ENCODE data around the gene PCCA. TPM values are rescaled to one million over a fixed set of nuclear protein-coding genes. Genes with fewer than 3 reads are reported as not detected.
"Not testable (repeated sequence)": the region's sequence is repeated elsewhere in the genome, so short reads cannot be mapped to it uniquely, and the experiment has no call there.

Gene PCCA
- total RNA-seq, 1 donor: 33.7 TPM

DNA sequence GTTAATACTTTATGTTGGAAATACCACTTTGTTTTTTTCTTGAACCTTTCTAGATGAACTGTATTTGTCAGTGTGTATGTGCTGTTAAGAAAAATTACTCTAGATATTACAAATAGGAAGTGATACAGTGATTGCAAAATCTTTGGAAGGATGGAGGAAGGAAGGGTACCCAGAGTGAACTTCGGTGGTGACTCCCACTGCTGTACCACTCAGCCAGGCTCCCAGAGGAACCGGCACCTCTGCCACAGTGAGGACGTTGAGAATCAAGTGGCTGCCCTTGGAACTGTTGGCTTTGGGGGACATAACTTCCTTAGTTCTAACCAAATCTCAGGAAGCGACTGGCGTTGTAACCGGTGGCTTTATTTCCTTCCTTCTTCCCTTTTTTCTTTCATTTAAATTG lies 184.7 kb downstream of the PCCA start:
- no peak overlapping the region for H3K4me3 ChIP-seq (ENCODE audit: low read depth, low read length)
- DNase-seq (ENCODE audit: low read depth): no peak
- TF ChIP-seq, protein P1, sequence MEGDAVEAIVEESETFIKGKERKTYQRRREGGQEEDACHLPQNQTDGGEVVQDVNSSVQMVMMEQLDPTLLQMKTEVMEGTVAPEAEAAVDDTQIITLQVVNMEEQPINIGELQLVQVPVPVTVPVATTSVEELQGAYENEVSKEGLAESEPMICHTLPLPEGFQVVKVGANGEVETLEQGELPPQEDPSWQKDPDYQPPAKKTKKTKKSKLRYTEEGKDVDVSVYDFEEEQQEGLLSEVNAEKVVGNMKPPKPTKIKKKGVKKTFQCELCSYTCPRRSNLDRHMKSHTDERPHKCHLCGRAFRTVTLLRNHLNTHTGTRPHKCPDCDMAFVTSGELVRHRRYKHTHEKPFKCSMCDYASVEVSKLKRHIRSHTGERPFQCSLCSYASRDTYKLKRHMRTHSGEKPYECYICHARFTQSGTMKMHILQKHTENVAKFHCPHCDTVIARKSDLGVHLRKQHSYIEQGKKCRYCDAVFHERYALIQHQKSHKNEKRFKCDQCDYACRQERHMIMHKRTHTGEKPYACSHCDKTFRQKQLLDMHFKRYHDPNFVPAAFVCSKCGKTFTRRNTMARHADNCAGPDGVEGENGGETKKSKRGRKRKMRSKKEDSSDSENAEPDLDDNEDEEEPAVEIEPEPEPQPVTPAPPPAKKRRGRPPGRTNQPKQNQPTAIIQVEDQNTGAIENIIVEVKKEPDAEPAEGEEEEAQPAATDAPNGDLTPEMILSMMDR (IDR thresholded peaks at IDR 0.05; ENCODE audit: insufficient read depth, low read depth, low read length): no peak

DNA sequence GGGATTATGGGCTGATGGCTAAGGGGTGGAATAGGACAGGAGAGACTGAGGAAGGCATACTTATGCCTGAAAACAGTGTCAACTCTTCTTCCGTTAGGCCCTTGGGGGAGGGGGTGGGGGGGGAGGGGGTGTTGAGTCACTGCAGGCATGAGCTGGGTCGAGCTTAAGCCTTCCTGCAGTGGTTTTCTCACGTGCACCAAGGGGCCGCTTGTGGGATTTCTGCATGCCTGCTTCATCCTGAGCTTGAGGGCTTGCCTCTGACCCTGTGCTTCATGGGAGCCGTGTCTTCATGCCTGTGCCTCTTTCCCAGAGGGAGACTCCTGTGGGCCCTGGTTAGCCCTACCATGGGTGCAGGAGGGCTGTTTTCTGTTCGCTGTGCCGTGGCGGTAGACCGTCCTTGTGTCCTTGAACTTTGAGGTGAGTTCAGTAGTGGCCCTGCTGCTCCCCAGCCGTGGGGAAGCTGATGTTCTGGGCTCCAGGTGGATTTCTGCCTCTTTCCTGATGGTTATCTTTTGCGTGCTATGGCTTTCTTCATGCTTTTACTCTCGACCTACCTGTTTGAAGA lies 186.1 kb downstream of the PCCA start:
- TF ChIP-seq, protein P1 (IDR thresholded peaks at IDR 0.05; ENCODE audit: insufficient read depth, low read depth, low read length): no peak
- DNase-seq (ENCODE audit: low read depth): peak; percentile 42
- H3K4me3 ChIP-seq (ENCODE audit: low read depth, low read length): no peak overlapping the region

DNA sequence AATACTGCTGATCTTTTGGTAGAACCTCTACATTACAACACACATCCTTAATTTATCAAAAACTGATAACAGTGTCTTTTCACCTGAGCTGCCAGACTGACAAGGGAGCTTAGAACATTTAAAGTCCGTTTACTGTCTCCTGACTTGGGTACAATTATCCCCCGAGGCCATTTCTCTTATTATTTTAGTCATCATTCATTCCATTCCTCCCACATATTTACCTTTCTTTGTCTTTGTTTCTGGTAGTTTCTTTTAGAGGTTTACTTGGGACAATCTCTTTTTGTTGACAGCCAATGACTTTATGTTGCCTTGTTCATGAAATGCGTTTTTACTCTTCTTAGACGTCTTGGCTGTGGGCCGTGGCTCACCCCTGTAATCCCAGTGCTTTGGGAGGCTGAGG lies 186.9 kb downstream of the PCCA start:
- DNase-seq (ENCODE audit: low read depth): peak; percentile 21
- H3K4me3 ChIP-seq (ENCODE audit: low read depth, low read length): no peak overlapping the region
- TF ChIP-seq, protein P1 (IDR thresholded peaks at IDR 0.05; ENCODE audit: insufficient read depth, low read depth, low read length): no peak

DNA sequence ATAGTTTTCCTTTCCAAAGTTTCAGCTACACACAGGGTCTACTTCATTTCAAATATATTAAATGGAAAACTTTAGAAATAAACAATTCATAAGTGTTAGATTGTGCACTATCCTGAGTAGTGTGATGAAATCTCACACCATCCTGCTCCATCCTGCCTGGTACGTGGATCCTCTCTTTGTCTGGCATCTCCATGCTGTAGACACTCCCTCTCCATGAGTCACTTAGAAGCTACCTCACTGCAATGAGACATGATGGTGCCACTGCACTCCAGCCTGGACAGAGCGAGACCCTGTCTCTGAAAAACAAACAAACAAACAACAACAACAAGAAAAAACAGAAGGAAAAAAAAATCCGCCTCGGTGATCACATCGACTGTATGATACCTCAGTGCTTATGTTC lies 191.8 kb downstream of the PCCA start:
- DNase-seq (ENCODE audit: low read depth): no peak
- TF ChIP-seq, protein P1 (IDR thresholded peaks at IDR 0.05; ENCODE audit: insufficient read depth, low read depth, low read length): no peak
- no peak overlapping the region for H3K4me3 ChIP-seq (ENCODE audit: low read depth, low read length)

DNA sequence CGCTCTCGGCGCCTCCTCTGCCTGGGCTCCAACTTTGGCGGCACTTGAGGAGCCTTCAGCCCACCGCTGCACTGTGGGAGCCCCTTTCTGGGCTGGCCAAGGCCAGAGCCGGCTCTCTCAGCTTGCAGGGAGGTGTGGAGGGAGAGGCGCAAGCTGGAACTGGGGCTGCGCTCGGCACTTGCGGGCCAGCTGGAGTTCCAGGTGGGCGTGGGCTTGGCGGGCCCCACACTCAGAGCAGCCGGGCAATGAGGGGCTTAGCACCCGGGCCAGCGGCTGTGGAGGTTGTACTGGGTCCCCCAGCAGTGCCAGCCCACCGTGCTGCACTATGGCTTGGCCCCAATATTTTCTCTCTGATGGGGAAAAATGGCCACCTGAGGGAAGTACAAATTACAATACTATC lies 193.4 kb downstream of the PCCA start:
- DNase-seq (ENCODE audit: low read depth); H3K4me3 ChIP-seq (ENCODE audit: low read depth, low read length): not testable (repeated sequence)

DNA sequence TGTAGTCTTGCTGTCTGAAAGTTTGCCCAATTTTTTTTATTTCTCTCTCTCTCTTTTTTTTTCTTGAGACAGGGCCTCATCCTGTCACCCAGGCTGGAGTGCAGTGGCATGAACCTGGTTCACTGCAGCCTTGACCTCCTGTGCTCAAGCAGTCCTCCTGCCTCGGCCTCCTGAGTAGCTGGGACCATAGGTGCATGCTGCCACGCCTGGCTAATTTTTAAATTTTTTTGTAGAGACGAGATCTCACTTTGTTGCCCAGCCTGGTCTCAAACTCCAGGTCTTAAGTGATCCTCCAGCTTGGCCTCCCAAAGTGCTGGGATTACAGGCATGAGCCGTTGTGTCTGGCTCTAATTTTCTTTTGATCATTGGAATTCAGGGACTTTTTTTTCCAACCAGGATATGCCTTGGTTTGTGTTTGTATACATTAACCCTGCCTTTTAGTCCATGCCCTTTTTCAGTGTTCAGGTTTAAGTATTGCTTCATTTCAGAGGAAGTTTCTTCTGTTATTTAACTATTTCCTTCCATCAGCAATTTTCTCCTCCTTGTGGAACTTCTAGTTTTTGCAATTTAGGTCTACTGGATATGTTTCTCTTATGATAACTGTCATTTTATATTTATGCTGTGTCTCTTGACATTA lies 201.4 kb downstream of the PCCA start:
- TF ChIP-seq, protein P1 (IDR thresholded peaks at IDR 0.05; ENCODE audit: insufficient read depth, low read depth, low read length): no peak
- DNase-seq (ENCODE audit: low read depth): peak; percentile 73
- no peak overlapping the region for H3K4me3 ChIP-seq (ENCODE audit: low read depth, low read length)

DNA sequence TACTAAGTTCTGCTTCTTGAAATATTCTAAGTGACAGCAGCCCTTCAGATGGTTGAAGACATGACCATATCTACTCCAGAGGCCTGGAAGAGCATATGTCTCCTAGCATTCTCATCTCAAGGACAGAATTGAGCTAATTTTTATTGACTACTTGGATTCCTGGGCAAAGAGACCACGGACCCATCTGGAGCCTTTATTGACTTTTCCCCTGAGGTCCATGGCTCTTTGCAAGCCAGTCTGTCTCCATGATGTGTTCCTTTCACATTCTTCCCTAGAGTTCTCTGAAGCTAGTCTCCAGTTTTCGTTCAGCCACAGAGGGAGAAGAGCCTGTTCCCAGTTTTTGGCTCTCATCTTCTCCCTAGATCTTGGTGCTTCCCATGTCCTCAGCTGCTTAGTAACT lies 202.7 kb downstream of the PCCA start:
- TF ChIP-seq, protein P1 (IDR thresholded peaks at IDR 0.05; ENCODE audit: insufficient read depth, low read depth, low read length): no peak
- DNase-seq (ENCODE audit: low read depth): no peak
- H3K4me3 ChIP-seq (ENCODE audit: low read depth, low read length): no peak overlapping the region

All from fibroblast of villous mesenchyme (primary cell).